H1 (cell line): ENCODE data around the gene YAP1. TPM values are rescaled to one million over a fixed set of nuclear protein-coding genes. Genes with fewer than 3 reads are reported as not detected.

Source experiments
- CTCF ChIA-PET: fragments of 300-600 bp; sonication (Branson Sonifier 250); formaldehyde crosslinking; loops from one replicate; lab custom pipeline; 2021; ENCODE audit not compliant: partially characterized antibody; lab: Charles Lee
- POLR2A ChIA-PET: fragments of 300-600 bp; sonication (Branson Sonifier 250); formaldehyde crosslinking; loops from one replicate; lab custom pipeline; 2021; ENCODE audit warnings: inconsistent platforms; ENCODE audit not compliant: partially characterized antibody; lab: Charles Lee
- DNase-seq, 2 experiments: peaks; one replicate each; pipeline versions ENCODE4 v3.0.0 to v3.0.0-alpha.2; 2010 to 2022; ENCODE audit warnings: low spot score in 2 of 2, low read depth in 1 of 2, mixed read lengths in 1 of 2
- FAIRE-seq: peaks from 2 replicates; lab custom pipeline; 2011; peaks lifted over from hg19 to GRCh38; lab: Jason Lieb, UNC
- H2AFZ ChIP-seq: 2 replicates; pipeline ENCODE4 v1.8.1; 2012; ENCODE audit warnings: low read length, inconsistent platforms
- H2AK5ac ChIP-seq: 2 replicates; pipeline ENCODE4 v1.6.1; 2013; ENCODE audit warnings: low read depth, low read length
- H2BK120ac ChIP-seq: replicated peaks from 2 replicates; pipeline ENCODE3; 2013; ENCODE audit warnings: low read depth, low read length, inconsistent platforms
- H2BK12ac ChIP-seq: 2 replicates; pipeline ENCODE4 v1.6.1; 2013; ENCODE audit warnings: low read depth, low read length
- H2BK15ac ChIP-seq: 2 replicates; pipeline ENCODE4 v1.6.1; 2013; ENCODE audit warnings: low read length
- H2BK20ac ChIP-seq: 2 replicates; pipeline ENCODE4 v1.6.1; 2013; ENCODE audit warnings: low read length
- H2BK5ac ChIP-seq: 2 replicates; pipeline ENCODE4 v1.6.1; 2013; ENCODE audit warnings: low read depth, low read length
- H3K14ac ChIP-seq: 2 replicates; pipeline ENCODE4 v1.6.1; 2013; ENCODE audit warnings: inconsistent platforms; ENCODE audit not compliant: insufficient read length
- H3K18ac ChIP-seq: 2 replicates; pipeline ENCODE4 v1.6.1; 2013; ENCODE audit warnings: low read length; ENCODE audit errors: extremely low read depth
- H3K23ac ChIP-seq: 2 replicates; pipeline ENCODE4 v1.6.1; 2013; ENCODE audit warnings: inconsistent platforms; ENCODE audit not compliant: insufficient read length
- H3K23me2 ChIP-seq: 2 replicates; pipeline ENCODE4 v1.6.1; 2013; ENCODE audit warnings: low read depth, low read length
- H3K27ac ChIP-seq: 2 replicates; pipeline ENCODE4 v1.6.1; 2011; ENCODE audit warnings: low read depth, low read length, inconsistent platforms
- H3K27me3 ChIP-seq, 4 experiments: replicated peaks in 1 of 4; 1 replicate in 1 of 4; 2 replicates in 3 of 4; pipeline versions ENCODE4 v1.6.1 to v1.8.1; 2011 to 2013; ENCODE audit warnings: low read length in 3 of 4, mild to moderate bottlenecking in 3 of 4, inconsistent platforms in 2 of 4, mixed read lengths in 2 of 4, moderate library complexity in 1 of 4; ENCODE audit not compliant: control insufficient read depth in 3 of 4, insufficient read depth in 3 of 4; ENCODE audit errors: extremely low read depth in 1 of 4
- H3K36me3 ChIP-seq, 4 experiments: 2 replicates each; pipeline versions ENCODE4 v1.6.1 to v1.8.1; 2011 to 2013; ENCODE audit warnings: mild to moderate bottlenecking in 4 of 4, low read length in 3 of 4, moderate library complexity in 2 of 4, control low read depth in 1 of 4, inconsistent platforms in 1 of 4; ENCODE audit not compliant: insufficient read depth in 4 of 4, control insufficient read depth in 2 of 4
- H3K4ac ChIP-seq: replicated peaks from 2 replicates; pipeline ENCODE3; 2013; ENCODE audit warnings: low read length, low read depth, mixed read lengths, inconsistent platforms; ENCODE audit not compliant: insufficient read length
- H3K4me1 ChIP-seq, 4 experiments: replicated peaks in 1 of 4; 1 replicate in 1 of 4; 2 replicates in 3 of 4; pipeline versions ENCODE4 v1.6.1 to v1.8.1; 2011 to 2013; ENCODE audit warnings: low read length in 3 of 4, inconsistent platforms in 2 of 4, mixed read lengths in 1 of 4; ENCODE audit not compliant: insufficient read depth in 4 of 4, control insufficient read depth in 3 of 4
- H3K4me2 ChIP-seq, 2 experiments: 2 replicates each; pipeline versions ENCODE4 v1.6.1 to v1.8.1; 2011 to 2013; ENCODE audit warnings: low read depth in 2 of 2, low read length in 2 of 2, control low read depth in 1 of 2, inconsistent platforms in 1 of 2, mild to moderate bottlenecking in 1 of 2; ENCODE audit not compliant: insufficient read depth in 1 of 2
- H3K4me3 ChIP-seq, 4 experiments: fragments of 200-600, 300-600 bp in 1 of 4; sonication (generic), shearing (Covaris generic), sonication (Bioruptor Twin) in 1 of 4; 2 replicates each; pipeline versions ENCODE4 v1.5.1 to v1.8.1; 2011 to 2016; ENCODE audit warnings: low read length in 4 of 4, low read depth in 3 of 4, control low read depth in 2 of 4, inconsistent platforms in 2 of 4, mild to moderate bottlenecking in 2 of 4, mixed read lengths in 1 of 4, moderate library complexity in 1 of 4; ENCODE audit not compliant: insufficient read depth in 2 of 4; ENCODE audit errors: extremely low read depth in 1 of 4
- H3K56ac ChIP-seq: replicated peaks from 2 replicates; pipeline ENCODE3; 2013; ENCODE audit warnings: low read depth, mild to moderate bottlenecking, mixed read lengths, low read length, inconsistent platforms; ENCODE audit not compliant: insufficient read length
- H3K79me1 ChIP-seq: 2 replicates; pipeline ENCODE4 v1.6.1; 2013; ENCODE audit warnings: low read depth, low read length, control low read depth
- H3K79me2 ChIP-seq, 2 experiments: 2 replicates each; pipeline versions ENCODE4 v1.6.1 to v1.8.1; 2012 to 2013; ENCODE audit warnings: low read length in 2 of 2, mild to moderate bottlenecking in 2 of 2, inconsistent platforms in 1 of 2; ENCODE audit not compliant: insufficient read depth in 2 of 2, control insufficient read depth in 1 of 2
- H3K9ac ChIP-seq, 4 experiments: replicated peaks in 1 of 4; 1 replicate in 1 of 4; 2 replicates in 3 of 4; pipeline versions ENCODE4 v1.6.1 to v1.8.1; 2011 to 2013; ENCODE audit warnings: low read depth in 3 of 4, low read length in 3 of 4, control low read depth in 2 of 4, mild to moderate bottlenecking in 2 of 4, moderate library complexity in 2 of 4, inconsistent platforms in 1 of 4; ENCODE audit errors: extremely low read depth in 1 of 4
- H3K9me3 ChIP-seq, 2 experiments: 2 replicates each; pipeline versions ENCODE4 v1.6.1 to v1.8.1; 2012 to 2013; ENCODE audit warnings: mild to moderate bottlenecking in 2 of 2, moderate library complexity in 2 of 2, control low read depth in 1 of 2, inconsistent platforms in 1 of 2, low read depth in 1 of 2, low read length in 1 of 2, mixed read lengths in 1 of 2; ENCODE audit not compliant: insufficient read depth in 2 of 2
- H4K20me1 ChIP-seq, 2 experiments: replicated peaks in 1 of 2; 2 replicates each; pipeline versions ENCODE3 to v1.8.1; 2011 to 2013; ENCODE audit warnings: inconsistent platforms in 2 of 2, low read length in 2 of 2, mild to moderate bottlenecking in 1 of 2; ENCODE audit not compliant: insufficient read depth in 2 of 2, control insufficient read depth in 1 of 2
- H4K5ac ChIP-seq: 2 replicates; pipeline ENCODE4 v1.6.1; 2013; ENCODE audit warnings: low read length, low read depth, mixed read lengths, inconsistent platforms; ENCODE audit not compliant: insufficient read length
- H4K8ac ChIP-seq: 2 replicates; pipeline ENCODE4 v1.8.0; 2013; ENCODE audit warnings: mild to moderate bottlenecking, moderate library complexity, low read length, inconsistent platforms; ENCODE audit not compliant: insufficient read depth; ENCODE audit errors: extremely low read depth
- H4K91ac ChIP-seq: replicated peaks from 2 replicates; pipeline ENCODE3; 2013; ENCODE audit warnings: low read length, mixed read lengths, inconsistent platforms; ENCODE audit not compliant: insufficient read length
- SUZ12 ChIP-seq: fragments of 200-600 bp; sonication (generic); IDR thresholded peaks from 2 replicates; pipeline ENCODE4 v1.6.1; 2012; ENCODE audit warnings: mild to moderate bottlenecking, inconsistent platforms, low read length, moderate library complexity, mixed read lengths
- WGBS, 2 experiments: shearing (Covaris generic) in 1 of 2; methylation state at CpG; one replicate each; pipeline versions ENCODE4 v1.1.6 to v1.1.7; 2013 to 2015; ENCODE audit warnings: low lambda C conversion rate in 2 of 2, mixed read lengths in 2 of 2, inconsistent platforms in 1 of 2, low coverage in 1 of 2, missing lambda C conversion rate in 1 of 2; ENCODE audit not compliant: insufficient replicate concordance in 2 of 2, insufficient coverage in 1 of 2, insufficient read length in 1 of 2; ENCODE audit errors: extremely low coverage in 1 of 2, missing lambda C conversion rate in 1 of 2; 5-methylcytosine and 5-hydroxymethylcytosine counted together
- polyA plus RNA-seq, 7 experiments: library from polyadenylated mRNA; depleted of rRNA in 3 of 7; stranded (reverse) in 5 of 7; unstranded in 2 of 7; fragments of >200 nt in 5 of 7; fragments of 200-250 nt in 2 of 7; gene quantifications; 1 replicate in 5 of 7; 2 replicates in 1 of 7; 4 replicates in 1 of 7; pipeline versions ENCODE4 v1.2.1 to v1.2.3, GENCODE V29; 2011 to 2013; ENCODE audit warnings: missing spikeins in 2 of 7, mixed read lengths in 2 of 7
- total RNA-seq: library from RNA; stranded (reverse); fragmentation: NEBNext Ultra II Directional; extraction: Animal tissue kit (Norgen Biotek cat#: 25700); gene quantifications from 2 replicates; pipeline ENCODE4 v1.2.1, GENCODE V29; 2021

The YAP1 gene
- total and polyA plus RNA-seq, 2 of the 8 experiments (the other 6 are each of a cell fraction or from before 2014, with no cell fraction given): 62.0 to 108 TPM

DNA sequence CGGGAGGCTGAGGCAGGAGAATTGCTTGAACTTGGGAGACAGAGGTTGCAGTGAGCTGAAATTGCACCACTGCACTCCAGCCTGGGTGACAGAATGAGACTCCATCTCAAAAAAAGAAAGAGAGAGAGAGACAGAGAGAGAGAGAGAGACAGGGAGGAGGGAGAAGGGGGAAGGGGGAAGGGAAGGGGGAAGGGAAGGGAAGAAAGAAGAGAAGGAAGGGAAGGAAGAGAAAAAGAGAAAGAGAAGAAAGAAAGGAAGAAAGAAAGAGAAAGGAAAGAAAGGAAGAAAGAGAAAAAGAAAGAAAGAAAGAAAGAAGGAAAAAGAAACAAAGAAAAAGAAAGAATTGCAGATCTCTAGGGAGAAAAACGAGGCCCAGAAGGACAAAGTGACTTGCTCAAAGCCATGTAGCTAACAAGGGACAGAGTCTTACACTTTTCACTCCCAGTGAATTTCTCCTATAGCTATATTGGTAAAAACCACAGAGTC, 133.2 kb downstream of the YAP1 start:
- no peak for FAIRE-seq
- Histone ChIP-seq H4K91ac (no peak overlapping the region), H3K27me3 (peaks cover 0 to 2% (median 0%) of the 10 kb centered on the region in 4 experiments; a peak in 1 of 7 replicates), H4K20me1 (no peaks in the 10 kb centered on the region), H3K9me3 (peaks cover 0 to 2% of the 10 kb centered on the region in 2 experiments; a peak in 1 of 4 replicates), H3K79me2 (no peaks in the 10 kb centered on the region), H3K36me3 (no peaks in the 10 kb centered on the region), H3K18ac (no peak overlapping the region), H3K9ac (no peak overlapping the region), H3K56ac (no peak overlapping the region), H3K79me1 (no peaks in the 10 kb centered on the region; the same call in 1 of the 2 replicates), H3K4me3 (no peak overlapping the region), H3K27ac (no peak overlapping the region), H3K23me2 (no peaks in the 10 kb centered on the region), H2BK20ac (no peak overlapping the region), H2AK5ac (no peak overlapping the region), H3K23ac (no peak overlapping the region), H2AFZ (no peak overlapping the region), H2BK5ac (no peak overlapping the region), H3K14ac (no peak overlapping the region), H3K4me1 (no peaks in the 10 kb centered on the region; a peak in 1 of 7 replicates), H4K5ac (no peak overlapping the region), H4K8ac (no peak overlapping the region), H2BK15ac (no peak overlapping the region), H3K4ac (no peak overlapping the region), H2BK12ac (no peak overlapping the region), H2BK120ac (no peak overlapping the region), H3K4me2 (no peak overlapping the region)
- WGBS, 2 experiments: 88% methylated on average over 1 of the region's 2 CpGs; no CpG with 5 or more reads in 1 of the 2 experiments
- ChIA-PET CTCF (interaction anchor here (0.6 to 2.0 kb wide), 2 partner anchors 9 to 14 kb away, joined by 3 to 4 read pairs; no protein-coding TSS in a partner anchor), POLR2A (interaction anchor here (1.5 kb wide), 1 partner anchor 10 kb away, joined by 3 read pairs; no protein-coding TSS in a partner anchor)
- no peak for TF ChIP-seq SUZ12
- DNase-seq: no peak
